Endothelial cell of umbilical vein (primary cell): ENCODE measurements around the gene SYT11. TPM values are rescaled to one million over a fixed set of nuclear protein-coding genes. Genes with fewer than 3 reads are reported as not detected.

ENCODE experiments used
- BruUV-seq: library from RNA; stranded (reverse); fragments of 400-500 nt; replicated peaks from 2 replicates; lab custom pipeline; 2021; lab: Mats Ljungman, UMichigan
- CTCF ChIA-PET: fragments of 300-600, 350-600 bp; sonication (Branson Sonifier 250); formaldehyde crosslinking; loops from one replicate; lab custom pipeline; 2021; ENCODE audit warnings: antibody characterized with exemption, inconsistent platforms; lab: Charles Lee
- POLR2A ChIA-PET: fragments of 300-600, 350-600 bp; sonication (Branson Sonifier 250); formaldehyde crosslinking; loops from one replicate; lab custom pipeline; 2021; ENCODE audit warnings: antibody characterized with exemption, inconsistent platforms; lab: Charles Lee
- DNase-seq: peaks from one replicate; pipeline ENCODE4 v3.0.0-alpha.2; 2011; ENCODE audit warnings: low read depth, low spot score
- FAIRE-seq: peaks from 2 replicates; lab custom pipeline; 2011; peaks lifted over from hg19 to GRCh38; lab: Jason Lieb, UNC
- H2AFZ ChIP-seq: 2 replicates; pipeline ENCODE4 v1.6.0; 2012; ENCODE audit warnings: low read depth, low read length, control low read depth, inconsistent platforms
- H3K27ac ChIP-seq: 2 replicates; pipeline ENCODE4 v1.5.1; 2011; ENCODE audit warnings: low read depth, mild to moderate bottlenecking, control low read depth, low read length, moderate library complexity; ENCODE audit not compliant: insufficient read depth
- H3K27me3 ChIP-seq, 2 experiments: 2 replicates each; pipeline versions ENCODE4 v1.6.0 to v1.6.1; 2011; ENCODE audit warnings: low read length in 2 of 2, mixed read lengths in 1 of 2; ENCODE audit not compliant: control insufficient read depth in 2 of 2, insufficient read depth in 2 of 2
- H3K36me3 ChIP-seq, 2 experiments: 2 replicates in 1 of 2; 3 replicates in 1 of 2; pipeline ENCODE4 v1.5.1; 2011; ENCODE audit warnings: low read length in 2 of 2, mild to moderate bottlenecking in 1 of 2, moderate library complexity in 1 of 2; ENCODE audit not compliant: control insufficient read depth in 2 of 2, insufficient read depth in 2 of 2; ENCODE audit errors: extremely low read depth in 1 of 2
- H3K4me1 ChIP-seq: 3 replicates; pipeline ENCODE4 v1.5.1; 2011; ENCODE audit warnings: mild to moderate bottlenecking, low read length; ENCODE audit not compliant: control insufficient read depth, insufficient read depth; ENCODE audit errors: extremely low read depth
- H3K4me2 ChIP-seq: 2 replicates; pipeline ENCODE4 v1.6.1; 2011; ENCODE audit warnings: low read length, control low read depth, mixed read lengths; ENCODE audit not compliant: insufficient read depth
- H3K4me3 ChIP-seq, 3 experiments: fragments of 200-600 bp in 1 of 3; sonication (generic), shearing (Covaris generic) in 1 of 3; replicated peaks in 1 of 3; 2 replicates each; pipeline ENCODE4 v1.5.1; 2011 to 2016; ENCODE audit warnings: control low read depth in 3 of 3, low read length in 3 of 3, mild to moderate bottlenecking in 2 of 3, inconsistent platforms in 1 of 3, low read depth in 1 of 3, moderate library complexity in 1 of 3; ENCODE audit not compliant: insufficient read depth in 1 of 3
- H3K79me2 ChIP-seq: 2 replicates; pipeline ENCODE4 v1.6.0; 2012; ENCODE audit warnings: low read length, inconsistent platforms; ENCODE audit not compliant: control insufficient read depth, insufficient read depth
- H3K9ac ChIP-seq: replicated peaks from 2 replicates; pipeline ENCODE3; 2011; ENCODE audit warnings: low read length, control low read depth; ENCODE audit not compliant: insufficient read depth; ENCODE audit errors: extremely low read depth
- H3K9me1 ChIP-seq: replicated peaks from 3 replicates; pipeline ENCODE4 v1.6.0; 2011; ENCODE audit warnings: mild to moderate bottlenecking, low read length; ENCODE audit not compliant: control insufficient read depth, insufficient read depth; ENCODE audit errors: extremely low read depth
- H3K9me3 ChIP-seq: replicated peaks from 2 replicates; pipeline ENCODE4 v1.5.1; 2012; ENCODE audit warnings: low read length, inconsistent platforms; ENCODE audit not compliant: control insufficient read depth, insufficient read depth
- H4K20me1 ChIP-seq: replicated peaks from 2 replicates; pipeline ENCODE3; 2011; ENCODE audit warnings: mild to moderate bottlenecking, low read length; ENCODE audit not compliant: control insufficient read depth, insufficient read depth; ENCODE audit errors: extremely low read depth
- CTCF ChIP-seq, 2 donors: IDR thresholded peaks; 1 replicate in 1 of 2; 2 replicates in 1 of 2; pipeline ENCODE4 v1.5.1; 2011; ENCODE audit warnings: low read length in 2 of 2, mild to moderate bottlenecking in 2 of 2, moderate library complexity in 2 of 2, control low read depth in 1 of 2, inconsistent platforms in 1 of 2, low read depth in 1 of 2; ENCODE audit not compliant: insufficient read depth in 1 of 2; ENCODE audit errors: extremely low read depth in 1 of 2
- EZH2 ChIP-seq: IDR thresholded peaks from 2 replicates; pipeline ENCODE4 v1.6.1; 2012; ENCODE audit warnings: borderline replicate concordance, low read depth, mild to moderate bottlenecking, moderate library complexity, low read length, inconsistent platforms; ENCODE audit not compliant: severe bottlenecking
- FOS ChIP-seq: IDR thresholded peaks from 2 replicates; pipeline ENCODE4 v1.6.1; 2011; ENCODE audit warnings: mild to moderate bottlenecking, low read length, moderate library complexity, borderline replicate concordance; ENCODE audit not compliant: insufficient read depth
- GATA2 ChIP-seq: IDR thresholded peaks from 2 replicates; pipeline ENCODE4 v1.7.0; 2011; ENCODE audit warnings: low read depth, mild to moderate bottlenecking, moderate library complexity, mixed read lengths, low read length; ENCODE audit not compliant: insufficient read length, insufficient read depth
- JUN ChIP-seq: IDR thresholded peaks from 2 replicates; pipeline ENCODE4 v1.6.1; 2011; ENCODE audit warnings: borderline replicate concordance, low read depth; ENCODE audit not compliant: insufficient read length, insufficient read depth
- MAX ChIP-seq: IDR thresholded peaks from 2 replicates; pipeline ENCODE4 v1.6.1; 2011; ENCODE audit not compliant: insufficient read depth, insufficient read length
- POLR2AphosphoS5 ChIP-seq: IDR thresholded peaks from 2 replicates; pipeline ENCODE4 v1.6.1; 2012; ENCODE audit warnings: low read depth, mild to moderate bottlenecking, control low read depth, low read length, moderate library complexity; ENCODE audit not compliant: insufficient read depth
- dilution Hi-C: fragments of 300-500 bp; cut with MboI; formaldehyde crosslinking; loops from one replicate; pipeline ENCODE4 v1.15.0; 2019; ENCODE audit warnings: low sequenced_read_pairs; ENCODE audit not compliant: extremely low pct_ligation_motif_present
- intact Hi-C: fragments of 100-400 bp; cut with micrococcal nuclease; formaldehyde crosslinking; loops from one replicate; pipeline ENCODE4 v1.10.0; 2022
- polyA plus RNA-seq, 4 experiments: library from polyadenylated mRNA; depleted of rRNA in 3 of 4; stranded (reverse) in 3 of 4; unstranded in 1 of 4; fragments of >200 nt; gene quantifications; 2 replicates each; pipeline versions ENCODE4 v1.2.1 to v1.2.3, GENCODE V29; 2011 to 2012; ENCODE audit warnings: missing spikeins in 1 of 4
- total RNA-seq: library from RNA; stranded (reverse); gene quantifications from 2 replicates; pipeline ENCODE4 v1.2.3, GENCODE V29; 2021

The SYT11 gene
- total and polyA plus RNA-seq, 2 donors (not counting 3 experiments of a cell fraction or from before 2014, with no cell fraction given): 28.2 to 36.5 TPM

GRCh38 chr1:155913969-155914757 lies 54.8 kb downstream of the SYT11 start:
- intact Hi-C loops: no loop called here
- DNase-seq (no peak), FAIRE-seq (no peak)
- Histone ChIP-seq H3K9me3 (no peaks in the 10 kb centered on the region), H3K4me3 (no peak overlapping the region), H4K20me1 (no peaks in the 10 kb centered on the region), H3K79me2 (peaks cover 10% of the 10 kb centered on the region), H3K9ac (no peak overlapping the region), H3K4me2 (no peak overlapping the region), H3K27me3 (no peaks in the 10 kb centered on the region), H3K9me1 (no peaks in the 10 kb centered on the region), H3K27ac (no peak overlapping the region), H3K36me3 (peaks cover 11 to 32% of the 10 kb centered on the region in 2 experiments), H3K4me1 (peaks cover 13% of the 10 kb centered on the region), H2AFZ (no peak overlapping the region)
- no peak for TF ChIP-seq EZH2
- no peak for TF ChIP-seq JUN
- no peak for TF ChIP-seq GATA2
- no peak for TF ChIP-seq POLR2AphosphoS5
- no peak for TF ChIP-seq CTCF (IDR thresholded peaks at IDR 0.05; ENCODE audit: extremely low read depth in 1 of 2, insufficient read depth in 1 of 2, low read depth in 1 of 2, low read length in 2 of 2)
- TF ChIP-seq MAX: no peak
- TF ChIP-seq FOS: no peak
- BruUV-seq: no TSS peak
- POLR2A ChIA-PET: no interaction called here
- CTCF ChIA-PET: no interaction called here
- dilution Hi-C loops: no loop called here
